Islet of Langerhans (tissue), 1 donor: Measurements from ENCODE around the gene OPRL1.

Experiments
- FAIRE-seq: peaks from one replicate; lab custom pipeline; 2011; peaks lifted over from hg19 to GRCh38; lab: Jason Lieb, UNC

OPRL1 gene

DNA sequence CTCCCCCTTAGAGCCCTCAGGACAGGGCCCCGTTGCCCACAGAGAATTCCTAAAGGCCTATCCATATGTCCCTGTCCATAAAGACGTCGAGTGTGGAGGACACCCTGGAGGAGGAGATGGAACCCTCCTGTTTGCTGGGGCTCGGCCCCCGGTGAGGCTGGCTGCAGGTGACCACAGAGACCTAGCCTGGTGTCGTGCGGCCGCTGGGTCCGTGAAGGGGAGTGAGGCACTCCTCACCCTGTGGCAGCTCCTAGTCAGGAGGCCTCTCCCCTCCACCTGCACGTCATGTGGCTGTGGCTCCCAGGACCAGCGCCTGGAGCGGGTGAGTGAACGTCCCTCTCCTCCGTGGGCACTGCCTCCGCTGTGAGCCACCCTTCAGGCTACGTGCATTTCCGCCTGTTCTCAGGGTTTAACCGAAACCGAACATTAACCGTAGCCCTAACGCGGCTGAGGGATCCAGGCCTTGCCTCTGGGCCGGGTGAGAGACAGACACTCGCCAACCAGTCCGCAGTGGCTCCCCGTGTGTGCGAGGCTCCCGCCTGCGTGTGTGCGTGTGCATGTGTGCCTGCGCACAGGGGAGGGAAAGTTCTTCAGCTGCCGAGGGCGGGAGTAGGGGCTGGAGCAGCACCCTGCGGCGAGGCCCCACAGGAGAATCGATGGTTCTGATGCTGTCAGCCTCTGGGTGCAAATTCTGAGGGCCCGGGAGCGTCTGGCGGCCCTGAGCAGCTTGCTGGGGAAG, 22.8 kb upstream of the OPRL1 start:
- no peak for FAIRE-seq

DNA sequence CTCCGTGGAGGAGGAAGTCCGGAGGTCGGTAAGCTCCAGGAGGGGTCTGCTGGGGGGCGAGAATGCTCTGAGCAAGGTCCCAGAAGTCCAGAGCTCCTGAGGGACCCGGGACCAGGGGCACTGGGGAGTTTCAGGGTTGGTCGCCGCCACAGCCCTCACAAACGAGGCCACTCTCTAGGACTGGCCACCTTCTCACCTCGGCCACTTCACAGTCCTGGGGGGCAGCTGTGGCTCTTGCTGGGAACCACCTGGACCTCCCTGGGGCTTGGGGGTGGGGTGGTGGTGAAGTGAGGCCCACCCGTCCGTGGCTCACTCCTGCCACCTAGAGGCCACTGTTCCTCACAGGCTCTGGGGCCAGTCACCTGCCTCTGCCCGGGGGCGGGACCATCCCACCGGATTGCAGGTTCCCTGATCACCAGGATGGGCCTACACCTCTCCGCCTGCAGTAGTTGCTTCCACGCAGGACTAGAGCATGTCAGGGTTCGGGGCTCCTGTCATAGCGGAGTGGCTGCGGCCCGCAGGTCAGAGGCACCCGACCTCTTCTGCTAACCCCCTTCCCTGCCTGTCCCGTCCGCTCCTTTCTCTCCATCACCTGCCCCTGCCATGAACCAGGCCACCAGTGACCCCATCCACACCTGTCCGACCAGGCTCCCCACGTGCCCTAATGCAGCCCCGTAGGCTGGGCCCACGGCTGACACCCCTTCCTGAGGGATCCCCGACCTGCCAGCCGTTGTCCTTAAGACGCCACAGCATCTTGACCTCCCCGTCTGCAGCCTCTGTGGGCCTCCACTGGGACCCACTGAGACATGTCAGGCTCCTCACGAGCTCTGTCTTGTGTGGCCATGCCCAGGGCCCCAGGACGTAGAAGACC, 22.0 kb upstream of the OPRL1 start:
- no peak for FAIRE-seq

DNA sequence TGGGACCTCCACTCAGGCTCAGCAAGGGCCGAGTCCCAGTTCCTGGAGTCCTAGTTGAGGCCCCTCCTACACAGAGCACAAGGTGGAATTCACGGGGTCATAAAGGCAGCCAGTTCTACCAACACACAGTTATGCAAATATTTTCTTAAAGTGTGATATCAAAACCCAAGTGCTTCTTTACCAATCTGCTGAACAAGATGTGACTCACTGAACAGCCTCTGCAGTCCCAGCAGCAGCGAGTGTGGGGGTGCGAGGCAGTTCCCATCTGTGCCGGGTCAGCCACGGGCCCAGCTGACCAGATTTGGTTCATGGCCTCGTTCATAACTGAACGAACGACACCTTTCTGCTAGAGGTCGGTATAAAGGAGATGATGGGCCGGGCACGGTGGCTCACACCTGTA, 21.3 kb upstream of the OPRL1 start:
- FAIRE-seq, result no peak

DNA sequence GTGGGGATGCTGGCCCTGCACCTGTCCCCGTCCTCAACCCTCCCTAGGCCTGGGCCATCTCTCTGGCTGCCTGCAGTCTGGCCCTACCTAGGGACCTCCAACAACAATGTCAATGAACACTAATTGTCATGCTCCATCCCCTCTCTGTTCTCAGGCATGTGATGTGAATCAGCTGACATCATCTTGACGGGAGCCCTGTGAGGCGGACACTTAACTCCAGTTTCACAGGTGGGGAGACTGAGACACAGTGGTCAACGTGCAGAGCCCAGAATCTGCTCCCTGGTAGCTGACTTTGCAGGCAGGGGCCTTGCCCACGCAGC, 17.6 kb upstream of the OPRL1 start:
- FAIRE-seq, result no peak

DNA sequence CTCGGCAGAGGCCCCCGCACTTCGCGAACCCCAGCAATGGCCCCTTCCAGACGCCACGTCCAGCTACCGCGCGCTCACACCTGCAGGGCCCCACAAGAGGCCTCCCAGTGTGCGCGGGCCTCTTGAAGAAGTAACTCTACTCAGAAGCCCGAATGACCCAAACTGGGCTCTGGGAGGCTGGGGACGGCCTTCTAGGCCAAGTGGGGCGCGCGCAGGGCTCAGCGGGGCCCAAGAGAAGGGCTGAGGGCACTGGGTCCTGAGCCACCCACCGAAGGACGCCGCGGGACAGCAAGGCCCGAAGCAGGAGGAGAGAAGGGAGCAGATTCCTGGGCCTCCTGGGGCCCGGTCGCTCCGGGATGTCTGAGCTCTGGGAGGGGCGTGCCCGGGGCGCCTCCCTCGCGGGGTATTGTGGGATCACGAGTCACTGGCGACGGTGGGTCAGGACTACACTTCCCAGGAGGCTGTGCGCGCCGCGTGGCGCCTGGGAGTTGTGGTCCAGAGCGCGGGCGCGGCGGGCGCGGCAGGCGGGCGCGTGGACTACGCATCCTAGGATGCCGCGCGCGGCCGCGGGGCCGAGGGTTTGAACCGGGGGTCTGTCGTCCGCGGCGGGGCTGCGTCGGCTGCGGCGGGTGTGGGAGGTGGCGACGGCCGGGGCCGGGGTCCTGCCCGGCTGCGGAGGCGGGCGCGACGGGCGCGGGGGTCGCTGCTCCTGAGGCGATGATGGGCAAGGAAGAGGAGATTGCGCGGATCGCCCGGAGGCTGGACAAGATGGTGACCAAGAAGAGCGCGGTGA, 17.1 kb upstream of the OPRL1 start, which contains the start of gene TCEA2:
Gene TCEA2 (plus strand): TSS at position 603 of the 793 bp plus-strand sequence. CDS start 115 bp downstream, at position 718.
- no peak for FAIRE-seq

DNA sequence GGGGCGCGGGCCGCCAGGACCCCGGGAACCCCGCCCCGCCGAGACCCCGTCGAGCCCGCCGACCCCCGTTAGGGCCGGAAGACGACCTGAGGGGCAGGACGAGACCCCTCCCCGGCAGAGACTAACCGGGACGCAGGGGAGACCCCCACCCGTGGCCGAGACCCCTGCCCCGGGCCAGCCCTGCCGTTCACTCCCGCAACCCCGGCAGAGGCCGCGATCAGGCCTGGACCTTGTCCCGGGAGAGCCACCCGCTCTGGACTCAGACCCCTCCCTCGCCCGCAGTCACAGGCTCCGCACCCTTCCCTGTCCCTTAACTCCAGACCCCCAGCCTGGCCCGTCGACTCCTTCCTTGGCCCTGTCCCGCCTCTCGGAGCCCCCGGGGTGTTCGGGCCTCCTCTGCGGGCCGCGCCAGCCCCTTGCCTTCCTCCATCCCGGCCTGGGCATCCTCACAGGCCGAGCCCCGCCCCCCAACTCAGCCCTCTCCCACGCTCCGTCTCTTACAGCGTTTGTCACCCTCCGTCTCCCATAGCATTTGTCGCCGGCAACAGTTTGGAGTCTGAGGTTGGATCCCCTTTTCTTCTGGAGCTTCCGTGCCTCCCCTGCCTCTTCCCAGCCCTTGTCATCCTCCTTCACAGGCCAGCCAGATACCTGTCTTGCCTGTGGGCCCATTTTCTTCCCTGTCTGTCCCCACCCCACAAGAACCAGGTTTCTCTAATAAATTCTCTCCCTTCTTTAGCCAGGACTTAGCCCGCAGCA, 16.3 kb upstream of the OPRL1 start:
- no peak for FAIRE-seq

DNA sequence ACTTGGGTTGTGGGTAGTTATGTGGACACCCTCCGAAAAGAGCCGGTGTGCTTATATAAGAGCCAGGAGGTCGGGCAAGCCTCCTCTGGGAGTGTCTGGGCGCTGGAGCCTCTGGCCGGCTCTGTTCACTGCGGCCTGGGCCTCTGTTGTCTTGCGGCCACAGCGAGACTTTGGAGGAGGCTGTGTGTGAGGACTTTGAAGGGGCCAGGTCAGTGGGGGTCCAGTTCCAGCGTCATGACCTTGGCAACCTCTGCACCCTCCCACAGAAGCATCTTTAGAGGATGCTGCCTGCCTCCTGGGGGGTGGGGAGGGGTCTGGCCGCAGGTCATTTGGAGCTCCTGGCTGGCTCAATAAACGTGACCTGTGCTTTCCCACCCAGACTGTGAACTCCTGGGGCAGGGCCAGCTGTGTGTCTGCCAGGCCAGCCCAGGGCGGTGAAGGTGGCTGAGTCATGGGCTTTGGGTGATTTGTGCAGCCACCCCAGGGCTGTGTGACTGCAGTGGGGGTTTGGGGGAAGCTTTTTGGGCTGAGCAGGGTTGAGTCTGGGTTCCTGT, 15.7 kb upstream of the OPRL1 start:
- FAIRE-seq, result no peak

DNA sequence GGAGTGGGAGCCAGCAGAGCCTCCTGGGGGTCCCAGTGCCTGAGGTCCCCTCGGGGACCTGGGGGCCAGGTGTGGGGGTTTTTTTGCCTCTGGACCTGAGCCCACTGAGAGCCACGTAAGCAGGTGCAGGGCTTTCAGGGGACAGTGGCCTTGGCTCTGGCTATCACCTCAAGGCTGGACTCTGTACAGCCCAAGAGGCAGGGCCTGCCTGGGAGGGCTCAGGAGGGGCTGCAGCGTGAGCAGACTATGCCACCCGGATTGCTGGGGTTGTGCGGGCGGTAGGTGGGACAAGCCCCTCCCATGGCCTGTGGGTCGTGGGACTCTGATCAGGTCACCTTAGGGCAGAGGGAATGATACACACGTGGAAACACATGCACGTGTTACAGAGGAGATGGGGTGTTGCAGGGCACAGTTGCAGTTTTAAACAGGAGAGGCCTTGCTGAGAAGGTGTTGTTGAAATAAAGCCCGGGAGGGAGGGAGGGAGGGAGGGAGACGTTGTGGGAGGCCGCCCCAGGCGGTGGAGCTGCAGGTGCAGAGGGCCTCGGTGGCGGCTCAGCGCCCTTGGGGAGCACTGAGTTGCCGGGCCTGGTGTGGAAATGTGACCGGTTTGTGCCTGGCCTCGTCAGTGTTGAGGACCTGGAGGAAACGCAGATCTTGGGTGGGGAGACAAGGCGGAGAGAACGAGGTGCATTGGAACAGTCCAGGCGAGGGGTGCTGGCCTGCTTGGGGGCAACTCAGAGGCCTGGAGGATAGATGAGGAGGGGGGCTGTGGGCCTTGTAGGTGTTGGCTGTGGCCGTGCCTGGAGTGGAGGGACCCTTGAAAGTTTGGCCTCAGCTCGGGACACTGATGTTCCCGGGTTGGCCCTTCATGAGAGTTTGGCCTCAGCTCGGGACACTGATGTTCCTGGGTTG, 14.6 kb upstream of the OPRL1 start:
- FAIRE-seq, result no peak

DNA sequence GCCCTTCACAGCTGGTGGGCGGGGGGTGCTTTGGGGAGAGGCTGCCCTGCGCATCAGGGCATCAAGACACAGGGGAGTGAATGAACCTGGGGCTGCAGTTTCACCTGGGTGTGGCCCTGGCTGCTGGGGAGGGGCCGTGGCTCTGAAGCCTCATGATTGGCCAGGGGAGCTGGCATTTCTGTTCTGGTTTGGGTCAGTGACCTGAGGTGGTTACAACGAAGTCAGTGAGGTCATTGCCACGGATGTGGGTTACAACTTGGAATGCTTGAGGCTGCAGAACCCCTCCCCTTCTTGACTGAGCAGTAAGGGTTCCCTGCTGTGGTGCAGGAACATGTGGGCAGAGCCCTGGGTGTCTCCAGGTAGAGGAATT, 13.9 kb upstream of the OPRL1 start:
- FAIRE-seq, result no peak

DNA sequence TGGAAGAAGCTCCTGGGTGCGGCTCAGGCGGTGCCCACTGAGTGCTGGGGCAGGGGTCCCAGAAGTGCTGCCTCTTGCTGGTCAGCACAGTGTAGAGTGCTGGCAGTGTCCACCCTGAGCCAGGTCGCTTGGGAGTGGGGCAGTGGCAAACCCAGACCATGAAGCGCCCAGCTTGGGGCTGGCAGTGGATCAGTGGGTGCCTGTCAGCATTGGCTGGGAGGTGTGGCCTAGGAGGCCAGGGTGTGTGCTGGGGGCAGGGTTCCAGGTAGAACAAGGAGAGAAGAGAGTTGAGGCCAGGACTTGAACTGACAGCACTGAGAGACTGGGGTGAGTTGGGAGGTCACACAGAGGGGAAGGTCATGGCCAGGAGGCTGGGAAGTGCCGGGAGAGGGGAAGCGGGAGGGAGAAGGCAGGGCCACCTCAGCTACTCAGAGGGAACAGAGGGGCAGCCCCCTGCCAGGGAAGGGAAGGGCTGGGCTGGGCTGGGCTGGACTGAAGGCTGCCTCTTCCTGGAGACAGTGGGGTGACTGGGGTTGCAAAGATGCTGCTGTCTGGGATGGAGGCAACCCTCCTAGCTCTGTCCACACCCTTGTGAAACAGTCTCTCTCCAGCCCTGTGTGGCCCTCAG, 12.8 kb upstream of the OPRL1 start:
- no peak for FAIRE-seq

DNA sequence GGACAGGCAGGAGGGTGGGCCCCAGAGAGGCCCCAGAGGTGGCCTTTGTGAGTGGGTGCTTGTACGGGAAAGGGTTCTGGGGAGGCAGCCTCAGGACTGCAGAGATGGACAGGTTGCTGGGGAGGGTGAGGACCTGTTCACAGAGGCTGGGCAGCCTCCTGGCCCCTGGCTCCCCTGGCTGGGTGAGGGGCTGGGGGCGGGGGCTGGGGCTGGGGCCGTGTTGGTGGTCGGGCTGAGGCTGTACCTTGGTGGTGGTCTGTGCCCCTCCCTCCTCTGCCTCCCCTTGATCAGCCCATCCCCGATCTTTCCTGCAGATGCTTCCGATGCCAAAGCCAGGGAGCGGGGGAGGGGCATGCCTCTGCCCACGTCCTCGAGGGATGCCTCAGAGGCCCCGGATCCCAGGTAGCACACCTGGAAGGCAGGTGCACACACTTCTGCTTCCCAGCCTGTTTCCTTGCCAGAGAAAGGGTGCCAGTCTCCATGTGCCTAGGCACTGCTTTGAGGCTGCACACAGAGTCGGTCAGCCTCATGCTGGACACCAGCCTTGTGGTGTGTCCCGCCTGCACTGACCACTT, 12.1 kb upstream of the OPRL1 start:
- FAIRE-seq, result no peak

DNA sequence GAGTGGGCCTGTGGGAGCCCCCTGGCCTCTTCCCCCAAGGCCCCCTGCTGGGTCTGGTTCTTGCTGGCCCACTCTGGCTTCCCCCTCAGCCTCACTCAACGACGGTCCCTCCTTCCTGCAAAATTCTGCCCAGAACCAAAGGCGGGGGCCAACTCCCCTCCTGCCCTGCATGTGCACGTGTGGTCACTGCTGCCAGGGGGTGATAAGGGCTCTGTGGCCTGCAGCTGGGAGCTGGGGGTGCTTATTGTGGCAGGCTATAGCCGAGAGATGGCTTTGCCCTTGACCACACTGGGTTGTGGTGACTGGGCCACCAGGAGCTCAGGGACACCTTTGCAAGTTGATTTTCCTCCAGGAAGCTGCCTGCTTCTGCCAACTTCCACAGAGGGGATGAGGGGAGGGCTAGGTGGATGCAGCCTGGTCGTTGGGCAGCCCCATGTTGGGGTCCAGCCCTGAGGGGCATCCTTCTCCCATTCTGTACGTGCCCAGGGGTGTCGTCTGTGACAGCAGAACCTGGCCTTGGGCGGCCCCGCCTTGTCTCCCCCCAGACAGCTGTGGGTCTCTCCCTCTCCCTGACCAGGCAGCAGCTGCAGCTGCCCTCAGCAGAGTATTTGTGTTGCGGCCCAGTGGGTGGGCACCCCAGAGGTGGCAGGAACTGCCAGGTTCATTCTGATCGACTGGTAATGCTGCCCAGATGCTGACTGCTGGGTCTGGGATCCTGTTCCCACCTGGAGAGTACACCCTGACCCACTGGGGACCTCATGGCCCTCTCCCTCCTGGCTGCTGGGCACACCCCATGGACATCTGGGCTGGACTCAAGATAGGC, 11.3 kb upstream of the OPRL1 start:
- no peak for FAIRE-seq

DNA sequence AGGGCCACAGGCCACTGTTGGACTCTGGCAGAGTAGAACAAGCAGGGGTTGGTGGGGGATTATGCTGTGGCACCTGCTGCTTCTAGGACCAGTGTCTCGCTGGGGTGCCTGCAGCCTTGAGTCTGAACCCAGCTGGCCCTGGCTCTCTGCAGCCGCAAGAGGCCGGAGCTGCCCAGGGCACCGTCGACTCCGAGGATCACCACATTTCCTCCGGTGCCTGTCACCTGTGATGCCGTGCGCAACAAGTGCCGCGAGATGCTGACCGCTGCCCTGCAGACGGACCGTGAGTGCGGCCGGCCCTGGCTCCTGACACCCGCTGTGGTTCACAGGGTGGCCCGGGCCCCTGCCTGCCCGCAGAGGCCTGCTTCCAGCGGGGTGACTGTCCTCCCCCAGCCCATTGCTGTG, 10.7 kb upstream of the OPRL1 start:
- no peak for FAIRE-seq

DNA sequence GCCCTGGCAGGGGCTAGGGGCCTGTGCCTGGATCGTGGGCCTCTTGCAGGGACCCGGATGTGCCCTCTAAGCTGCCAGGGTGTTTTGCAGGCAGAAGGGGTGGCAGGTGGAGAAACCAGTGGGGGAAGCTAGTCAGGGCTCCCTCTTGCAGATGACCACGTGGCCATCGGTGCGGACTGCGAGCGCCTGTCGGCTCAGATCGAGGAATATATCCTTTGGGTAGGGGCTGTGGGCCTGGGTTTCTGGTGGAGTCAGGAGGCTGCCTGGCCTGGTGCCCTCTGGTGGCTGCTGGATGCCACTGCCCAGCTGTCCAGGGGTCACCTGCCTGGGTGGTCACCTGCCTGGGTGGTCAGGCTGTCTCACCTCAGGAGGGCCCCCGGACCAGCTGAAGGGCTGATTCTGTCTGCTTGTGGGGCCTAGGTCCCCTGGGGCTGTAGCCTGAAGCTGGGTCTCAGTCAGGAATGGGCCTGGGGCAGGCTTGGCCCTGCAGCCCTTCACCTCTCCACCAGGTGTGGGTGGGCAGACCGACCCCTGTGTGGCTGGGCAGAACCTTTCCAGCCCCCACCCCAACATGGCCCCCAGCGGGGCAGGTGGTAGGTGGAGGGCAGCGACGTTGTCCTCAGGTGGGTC, 10.2 kb upstream of the OPRL1 start:
- FAIRE-seq, result no peak

DNA sequence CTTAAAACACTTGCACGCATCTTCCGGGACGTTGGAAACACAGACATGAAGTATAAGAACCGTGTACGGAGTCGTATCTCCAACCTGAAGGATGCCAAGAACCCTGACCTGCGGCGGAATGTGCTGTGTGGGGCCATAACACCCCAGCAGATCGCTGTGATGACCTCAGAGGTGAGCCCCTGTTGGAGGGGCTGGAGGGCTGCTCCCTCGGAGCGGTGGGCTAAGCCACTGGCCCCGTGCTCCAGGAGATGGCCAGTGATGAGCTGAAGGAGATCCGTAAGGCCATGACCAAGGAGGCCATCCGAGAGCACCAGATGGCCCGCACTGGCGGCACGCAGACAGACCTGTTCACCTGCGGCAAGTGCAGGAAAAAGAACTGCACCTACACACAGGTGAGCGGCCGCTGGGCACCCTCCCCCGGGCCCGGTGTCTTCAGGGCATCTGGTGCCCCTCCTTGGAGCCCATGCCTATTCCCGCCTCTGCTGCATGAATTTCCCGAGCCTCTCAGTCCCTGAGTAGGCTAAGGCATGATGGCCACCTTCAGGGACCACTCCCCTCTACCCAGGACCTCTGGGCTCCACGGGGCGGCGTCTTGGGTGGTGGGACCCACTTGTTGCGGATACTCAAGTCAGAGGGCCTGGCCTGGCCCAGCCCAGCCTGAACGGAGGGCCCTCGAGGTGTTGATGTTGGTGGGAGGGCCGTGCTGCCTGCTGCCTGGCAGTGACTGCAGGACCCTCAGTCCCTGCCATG, 9.5 kb upstream of the OPRL1 start:
- no peak for FAIRE-seq

DNA sequence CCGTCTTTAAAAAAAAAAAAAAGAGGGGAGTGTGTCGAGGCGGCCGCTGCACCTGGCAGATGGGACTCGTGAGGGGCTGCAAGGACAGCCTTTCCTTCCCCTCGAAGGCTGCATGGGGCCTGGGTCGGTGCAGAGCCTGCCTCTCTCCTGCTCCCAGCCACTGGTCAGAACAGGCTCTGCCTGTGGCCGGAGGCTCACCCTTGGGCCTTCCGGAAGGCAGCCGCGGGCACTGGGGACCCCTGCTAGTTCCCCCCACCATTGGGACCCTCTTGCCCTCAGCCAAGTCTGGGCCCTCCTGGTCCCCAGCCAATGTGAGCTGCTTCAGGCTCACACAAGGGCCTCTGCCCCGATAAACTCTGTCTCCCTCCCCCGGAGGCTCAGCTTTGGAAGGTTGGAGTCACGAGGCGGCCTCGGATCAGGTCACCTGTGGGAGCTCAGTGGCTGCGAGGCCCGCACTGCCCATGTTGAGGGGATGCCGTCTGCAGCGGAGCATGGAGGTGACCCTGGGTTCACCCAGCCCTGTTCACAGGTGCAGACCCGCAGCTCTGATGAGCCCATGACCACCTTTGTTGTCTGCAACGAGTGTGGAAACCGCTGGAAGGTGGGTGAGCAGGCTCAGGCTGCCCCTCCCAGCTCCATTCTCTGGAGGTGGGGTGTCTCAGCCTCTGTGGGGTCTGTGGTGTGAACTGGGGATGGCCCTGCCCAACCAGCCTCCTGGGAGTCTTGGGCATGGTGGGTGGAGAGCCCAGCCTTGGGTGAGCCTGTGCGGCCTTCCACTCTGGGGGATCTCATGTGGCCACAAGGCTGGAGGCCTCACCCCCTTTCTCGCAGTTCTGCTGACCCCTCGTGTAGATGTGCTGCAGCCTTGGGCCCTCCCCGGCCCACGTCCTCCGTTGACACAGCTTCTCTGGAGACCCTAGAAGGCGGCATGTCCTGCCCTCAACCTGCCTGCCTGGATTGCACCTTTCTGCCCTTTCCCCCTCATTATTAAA, 8.2 kb upstream of the OPRL1 start:
- no peak for FAIRE-seq
